Common myeloid progenitor, CD34-positive (primary cell): ENCODE measurements around the gene DYNC1I1.

Source experiments
- CTCF ChIA-PET: fragments of 350-600 bp; sonication (Branson Sonifier 250); formaldehyde crosslinking; loops from one replicate; lab custom pipeline; 2021; ENCODE audit warnings: antibody characterized with exemption; lab: Charles Lee
- POLR2A ChIA-PET: fragments of 350-600 bp; sonication (Branson Sonifier 250); formaldehyde crosslinking; loops from one replicate; lab custom pipeline; 2021; ENCODE audit warnings: antibody characterized with exemption; lab: Charles Lee
- DNase-seq, 3 donors: peaks; one replicate each; pipeline versions ENCODE4 v3.0.0 to v3.0.0-alpha.2; 2013
- H3K27ac ChIP-seq, 2 experiments: 1 replicate in 1 of 2; 2 replicates in 1 of 2; pipeline ENCODE4 v1.7.0; 2013; ENCODE audit warnings: inconsistent platforms in 2 of 2, low read length in 2 of 2, mild to moderate bottlenecking in 2 of 2, low read depth in 1 of 2, moderate library complexity in 1 of 2; ENCODE audit not compliant: severe bottlenecking in 2 of 2, insufficient read depth in 1 of 2, poor library complexity in 1 of 2
- H3K27me3 ChIP-seq, 5 experiments: replicated peaks in 2 of 5; 1 replicate in 3 of 5; 2 replicates in 2 of 5; pipeline versions ENCODE4 v1.6.1 to v1.7.0; 2013; ENCODE audit warnings: low read length in 4 of 5, mild to moderate bottlenecking in 2 of 5, moderate library complexity in 2 of 5, inconsistent platforms in 1 of 5; ENCODE audit not compliant: insufficient read depth in 5 of 5, control insufficient read depth in 4 of 5
- H3K36me3 ChIP-seq, 4 experiments: 1 replicate in 2 of 4; 2 replicates in 2 of 4; pipeline versions ENCODE4 v1.6.1 to v1.7.0; 2013; ENCODE audit warnings: low read length in 3 of 4, control low read depth in 1 of 4, mild to moderate bottlenecking in 1 of 4; ENCODE audit not compliant: control insufficient read depth in 4 of 4, insufficient read depth in 4 of 4
- H3K4me1 ChIP-seq, 4 experiments: 1 replicate in 3 of 4; 2 replicates in 1 of 4; pipeline versions ENCODE4 v1.6.1 to v1.7.1; 2013; ENCODE audit warnings: low read length in 3 of 4, mild to moderate bottlenecking in 3 of 4, control low read depth in 1 of 4, inconsistent platforms in 1 of 4, moderate library complexity in 1 of 4; ENCODE audit not compliant: control insufficient read depth in 4 of 4, insufficient read depth in 4 of 4; ENCODE audit errors: control extremely low read depth in 1 of 4
- H3K4me3 ChIP-seq, 7 experiments: 1 replicate in 4 of 7; 2 replicates in 3 of 7; pipeline versions ENCODE4 v1.5.1 to v1.7.0; 2013; ENCODE audit warnings: mild to moderate bottlenecking in 7 of 7, low read length in 6 of 7, moderate library complexity in 6 of 7, inconsistent platforms in 2 of 7, low read depth in 2 of 7, control low read depth in 1 of 7; ENCODE audit not compliant: insufficient read depth in 4 of 7, control insufficient read depth in 1 of 7; ENCODE audit errors: extremely low read depth in 1 of 7
- H3K9me3 ChIP-seq, 5 experiments: 1 replicate in 4 of 5; 2 replicates in 1 of 5; pipeline versions ENCODE4 v1.6.1 to v1.7.1; 2013; ENCODE audit warnings: low read length in 4 of 5, mild to moderate bottlenecking in 2 of 5, inconsistent platforms in 1 of 5, low read depth in 1 of 5, moderate library complexity in 1 of 5; ENCODE audit not compliant: control insufficient read depth in 4 of 5, insufficient read depth in 2 of 5; ENCODE audit errors: control extremely low read depth in 1 of 5
- WGBS: methylation state at CpG from one replicate; pipeline ENCODE4 v1.1.5; 2013; ENCODE audit not compliant: insufficient coverage; 5-methylcytosine and 5-hydroxymethylcytosine counted together

Gene DYNC1I1

DNA sequence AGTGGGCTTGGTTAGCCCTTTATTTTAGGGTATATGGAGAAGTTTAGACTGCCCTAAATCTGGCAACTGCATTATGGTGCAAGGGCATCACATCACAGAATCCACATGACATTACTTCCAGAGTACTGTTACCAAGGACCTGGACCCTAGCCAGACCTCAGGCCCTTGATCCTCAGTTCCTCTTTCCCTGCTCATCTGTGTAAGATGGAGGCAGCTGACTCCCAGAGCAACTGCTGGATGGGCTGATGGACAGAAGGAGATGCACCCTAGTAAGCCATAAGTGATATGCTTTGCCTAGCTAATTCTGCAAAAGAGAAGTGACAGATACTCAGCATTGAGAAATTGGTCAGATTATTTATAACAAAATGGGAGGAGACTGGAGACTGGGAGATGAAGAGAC, 131.7 kb downstream of the DYNC1I1 start:
- H3K27ac ChIP-seq = no peak overlapping the region
- H3K9me3 ChIP-seq = no peaks in the 10 kb centered on the region
- ChIA-PET POLR2A (no interaction called here), CTCF (interaction anchor here (1.3 to 4.2 kb wide), 3 partner anchors 10 to 15 kb away, joined by 3 to 21 read pairs (median 4); no protein-coding TSS in a partner anchor)
- H3K4me1 ChIP-seq = peaks cover 0 to 23% (median 10%) of the 10 kb centered on the region in 4 experiments
- no peak overlapping the region for H3K4me3 ChIP-seq
- DNase-seq = peak in 2 of 3 donors; percentile 61 to 64
- peaks cover 0 to 2% (median 0%) of the 10 kb centered on the region in 5 experiments for H3K27me3 ChIP-seq
- no peaks in the 10 kb centered on the region for H3K36me3 ChIP-seq

GRCh38 chr7:95905167-95905566, 132.8 kb downstream of the DYNC1I1 start:
- H3K27ac ChIP-seq = no peak overlapping the region
- WGBS = 68% methylated on average over 3 of the region's 3 CpGs
- DNase-seq = peak in 2 of 3 donors; percentile 21 to 31

DNA sequence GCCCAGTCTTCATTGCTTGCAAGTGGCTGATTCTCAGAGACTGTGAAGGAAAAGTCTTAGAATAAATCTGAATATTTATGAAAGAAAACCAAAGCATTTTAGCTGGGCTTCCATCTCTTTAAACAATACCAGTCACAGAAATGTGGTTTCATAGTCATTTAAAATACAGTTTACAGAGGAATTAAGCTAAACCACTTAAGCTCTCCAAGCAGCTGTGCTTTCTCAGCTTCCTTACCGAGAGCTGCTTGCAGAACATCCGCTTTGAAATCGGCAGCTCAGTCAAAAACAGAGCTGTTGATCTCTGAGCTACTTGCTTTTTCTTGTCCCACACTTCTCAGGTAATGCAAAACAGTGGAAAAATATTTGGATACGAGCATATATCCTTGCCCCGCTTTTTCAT, 134.5 kb downstream of the DYNC1I1 start:
- 68% methylated on average over 3 of the region's 5 CpGs for WGBS
- Histone ChIP-seq H3K27me3 (peaks cover 0 to 4% (median 0%) of the 10 kb centered on the region in 5 experiments), H3K27ac (no peak overlapping the region), H3K9me3 (no peaks in the 10 kb centered on the region), H3K4me3 (no peak overlapping the region), H3K4me1 (peaks cover 0 to 3% (median 0%) of the 10 kb centered on the region in 4 experiments), H3K36me3 (no peaks in the 10 kb centered on the region)
- ChIA-PET CTCF (interaction anchor here (0.9 to 1.0 kb wide), 4 partner anchors 9 to 183 kb away, joined by 3 to 7 read pairs (median 3); no protein-coding TSS in a partner anchor), POLR2A (interaction anchor here (0.6 kb wide), 1 partner anchor 827 kb away, joined by 3 read pairs; no protein-coding TSS in a partner anchor)
- DNase-seq = peak in 2 of 3 donors; percentile 23 to 26

More at GRCh38 chr7:95905167-95905566, 132.8 kb downstream of the DYNC1I1 start:
- Histone ChIP-seq H3K9me3 (no peaks in the 10 kb centered on the region), H3K4me3 (no peak overlapping the region), H3K4me1 (peaks cover 0 to 13% (median 5%) of the 10 kb centered on the region in 4 experiments), H3K36me3 (no peaks in the 10 kb centered on the region), H3K27me3 (peaks cover 0 to 2% (median 0%) of the 10 kb centered on the region in 5 experiments)
- POLR2A ChIA-PET = no interaction called here
- CTCF ChIA-PET = interaction anchor here (1.0 to 4.2 kb wide), 2 partner anchors 9 to 11 kb away, joined by 3 to 21 read pairs; no protein-coding TSS in a partner anchor

DNA sequence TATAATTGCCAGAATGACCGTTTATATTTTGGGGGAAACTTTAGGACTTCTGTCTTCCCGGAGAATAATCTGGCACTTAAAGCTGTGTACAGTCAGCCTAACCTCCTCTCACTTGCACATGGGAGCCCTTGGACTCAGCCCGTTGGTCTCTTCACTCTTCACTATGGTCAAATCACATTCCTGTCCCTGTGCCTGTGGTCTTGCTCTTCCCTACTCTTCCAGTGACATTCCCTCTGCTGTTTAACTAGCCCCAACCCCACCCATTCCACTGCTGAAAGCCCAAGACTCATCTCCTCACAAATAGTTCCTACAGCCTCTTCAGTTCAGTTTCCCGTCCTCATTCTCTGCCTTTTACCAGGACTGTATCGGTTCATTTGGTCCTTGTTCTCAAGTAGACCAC, 135.0 kb downstream of the DYNC1I1 start:
- DNase-seq = no peak
- WGBS = 88% methylated on average over 3 of the region's 5 CpGs
- ChIA-PET CTCF (interaction anchor here (0.9 to 1.0 kb wide), 4 partner anchors 9 to 184 kb away, joined by 3 to 7 read pairs (median 3); no protein-coding TSS in a partner anchor), POLR2A (interaction anchor here (0.6 kb wide), 1 partner anchor 827 kb away, joined by 3 read pairs; no protein-coding TSS in a partner anchor)
- H3K4me1 ChIP-seq = peaks cover 0 to 3% (median 0%) of the 10 kb centered on the region in 4 experiments
- H3K27me3 ChIP-seq = peaks cover 0 to 4% (median 0%) of the 10 kb centered on the region in 5 experiments
- H3K36me3 ChIP-seq = no peaks in the 10 kb centered on the region
- H3K27ac ChIP-seq = no peak overlapping the region
- H3K4me3 ChIP-seq = no peak overlapping the region
- no peaks in the 10 kb centered on the region for H3K9me3 ChIP-seq

- WGBS = 94% methylated on average over 2 of the region's 4 CpGs
- Histone ChIP-seq H3K9me3 (no peaks in the 10 kb centered on the region), H3K4me3 (no peak overlapping the region), H3K36me3 (no peaks in the 10 kb centered on the region), H3K27me3 (peaks cover 0 to 7% (median 0%) of the 10 kb centered on the region in 5 experiments), H3K27ac (no peak overlapping the region), H3K4me1 (peaks cover 0 to 3% (median 0%) of the 10 kb centered on the region in 4 experiments)
- ChIA-PET POLR2A (no interaction called here), CTCF (no interaction called here)
- no peak for DNase-seq
Measured at GRCh38 chr7:95908499-95908898, 136.1 kb downstream of the DYNC1I1 start.

- H3K27me3 ChIP-seq = peaks cover 0 to 11% (median 0%) of the 10 kb centered on the region in 5 experiments
- H3K27ac ChIP-seq = no peak overlapping the region
- no peaks in the 10 kb centered on the region for H3K36me3 ChIP-seq
- H3K4me3 ChIP-seq = no peak overlapping the region
- POLR2A ChIA-PET = no interaction called here
- no peaks in the 10 kb centered on the region for H3K4me1 ChIP-seq
- no peaks in the 10 kb centered on the region for H3K9me3 ChIP-seq
- DNase-seq = no peak
- CTCF ChIA-PET = interaction anchor here (1.0 to 1.4 kb wide), 3 partner anchors 9 to 1117 kb away, joined by 3 to 5 read pairs (median 3); no protein-coding TSS in a partner anchor
Measured at GRCh38 chr7:95910341-95910740, 138.0 kb downstream of the DYNC1I1 start.

- DNase-seq = no peak
- ChIA-PET POLR2A (no interaction called here), CTCF (interaction anchor here (0.9 to 3.8 kb wide), 17 partner anchors 9 to 1188 kb away, joined by 3 to 22 read pairs (median 5); partner anchors contain the start of gene DLX5)
- Histone ChIP-seq H3K4me1 (peaks cover 0 to 2% (median 0%) of the 10 kb centered on the region in 4 experiments), H3K27me3 (peaks cover 0 to 12% (median 4%) of the 10 kb centered on the region in 5 experiments), H3K9me3 (no peaks in the 10 kb centered on the region), H3K36me3 (no peaks in the 10 kb centered on the region), H3K4me3 (no peak overlapping the region), H3K27ac (no peak overlapping the region)
- WGBS = no CpG with 5 or more reads among the region's 3 CpGs
Measured at GRCh38 chr7:95915731-95916130, 143.4 kb downstream of the DYNC1I1 start.
